ENCODE results near the gene HOXD10.

GRCh38 chr2:176096243-176096985 lies 20.2 kb upstream of the HOXD10 start:
- TF ChIP-seq CTCF (conservative IDR thresholded peaks at IDR 0.05; ENCODE audit: low read depth, low read length) (no peak), EZH2 (IDR thresholded peaks at IDR 0.05; ENCODE audit: borderline replicate concordance, low read depth, low read length, poor library complexity, severe bottlenecking) (no peak)
